GM23248 (cell line): ENCODE data around the gene SMCHD1.

ENCODE experiments used
- EZH2 ChIP-seq: fragments of 200-600 bp; sonication (generic); IDR thresholded peaks from 2 replicates; pipeline ENCODE4 v1.6.1; 2018; ENCODE audit warnings: antibody characterized with exemption, mild to moderate bottlenecking; ENCODE audit not compliant: insufficient read depth, poor library complexity, severe bottlenecking
- EZH2phosphoT487 ChIP-seq: fragments of 200-600 bp; sonication (generic); IDR thresholded peaks from 2 replicates; pipeline ENCODE4 v1.6.1; 2018; ENCODE audit warnings: antibody characterized with exemption, moderate library complexity, mild to moderate bottlenecking, low read depth; ENCODE audit not compliant: insufficient read depth

DNA sequence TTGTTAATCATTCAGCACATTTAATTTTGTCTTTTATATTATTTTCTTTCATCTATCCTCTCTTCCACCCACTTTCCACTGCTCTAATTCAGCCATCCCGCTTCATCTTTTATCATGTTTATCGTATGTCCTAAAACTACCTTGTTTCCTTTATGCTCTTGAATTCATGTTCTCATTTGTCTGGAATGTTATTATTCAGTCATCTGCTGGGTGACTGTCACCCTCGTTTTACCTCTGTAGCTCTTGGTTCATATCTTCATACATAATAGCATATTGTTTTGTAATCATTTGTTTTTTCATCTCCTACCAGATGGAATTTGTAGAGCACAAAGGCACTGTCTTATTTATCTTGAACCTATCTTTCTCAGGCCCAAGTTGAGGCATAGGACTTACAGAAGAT, 37.0 kb downstream of the SMCHD1 start:
- no peak for TF ChIP-seq EZH2phosphoT487
- TF ChIP-seq EZH2 = no peak
